Endodermal cell (in vitro differentiated cells): ENCODE data around the gene GTPBP2. TPM values are rescaled to one million over a fixed set of nuclear protein-coding genes. Genes with fewer than 3 reads are reported as not detected.

ENCODE experiments used
- DNase-seq: peaks from one replicate; pipeline ENCODE4 v3.0.0-alpha.2; 2017
- H3K27ac ChIP-seq: 2 replicates; pipeline ENCODE4 v1.5.1; 2013; ENCODE audit warnings: mild to moderate bottlenecking, low read depth, low read length, moderate library complexity
- H3K27me3 ChIP-seq: 2 replicates; pipeline ENCODE4 v1.6.1; 2013; ENCODE audit warnings: mild to moderate bottlenecking, low read length, moderate library complexity; ENCODE audit not compliant: insufficient read depth, control insufficient read depth, poor library complexity, severe bottlenecking
- H3K36me3 ChIP-seq: 2 replicates; pipeline ENCODE4 v1.7.0; 2013; ENCODE audit warnings: mild to moderate bottlenecking, low read length, moderate library complexity; ENCODE audit not compliant: control insufficient read depth, insufficient read depth
- H3K4me1 ChIP-seq: one replicate; pipeline ENCODE4 v1.7.0; 2013; ENCODE audit warnings: low read length; ENCODE audit not compliant: control insufficient read depth, insufficient read depth
- H3K4me3 ChIP-seq: 2 replicates; pipeline ENCODE4 v1.5.1; 2013; ENCODE audit warnings: mild to moderate bottlenecking, low read length, moderate library complexity
- H3K9ac ChIP-seq: 2 replicates; pipeline ENCODE4 v1.6.1; 2013; ENCODE audit warnings: mild to moderate bottlenecking, low read length, moderate library complexity; ENCODE audit not compliant: poor library complexity, severe bottlenecking; ENCODE audit errors: extremely low read depth
- H3K9me3 ChIP-seq: 2 replicates; pipeline ENCODE4 v1.6.1; 2013; ENCODE audit warnings: mild to moderate bottlenecking, low read length, moderate library complexity; ENCODE audit not compliant: control insufficient read depth
- H3K27ac Mint-ChIP-seq: 2 replicates; pipeline ENCODE4 v1.8.0; 2020; ENCODE audit warnings: mixed read lengths
- H3K27me3 Mint-ChIP-seq: 2 replicates; pipeline ENCODE4 v1.8.0; 2021; ENCODE audit warnings: mild to moderate bottlenecking, mixed read lengths; ENCODE audit not compliant: insufficient read depth
- H3K36me3 Mint-ChIP-seq: 2 replicates; pipeline ENCODE4 v1.8.0; 2020; ENCODE audit warnings: low read depth, mixed read lengths
- H3K4me1 Mint-ChIP-seq: 2 replicates; pipeline ENCODE4 v1.8.0; 2020; ENCODE audit warnings: mixed read lengths
- H3K4me3 Mint-ChIP-seq: 2 replicates; pipeline ENCODE4 v1.8.0; 2020; ENCODE audit warnings: mild to moderate bottlenecking, moderate library complexity, mixed read lengths
- H3K9me3 Mint-ChIP-seq: 2 replicates; pipeline ENCODE4 v1.8.0; 2020; ENCODE audit warnings: mild to moderate bottlenecking, mixed read lengths
- WGBS, 2 experiments: methylation state at CpG; one replicate each; pipeline versions ENCODE4 v1.1.5 to v1.1.7; 2013; ENCODE audit warnings: missing lambda C conversion rate in 2 of 2, mixed read lengths in 1 of 2; ENCODE audit not compliant: insufficient coverage in 1 of 2, insufficient read length in 1 of 2; 5-methylcytosine and 5-hydroxymethylcytosine counted together
- total RNA-seq, 2 donors: library from RNA; stranded (reverse); fragmentation: NEBNext Ultra II Directional in 1 of 2; extraction: Animal tissue kit (Norgen Biotek cat#: 25700) in 1 of 2; gene quantifications; 2 replicates in 1 of 2; 3 replicates in 1 of 2; pipeline ENCODE4 v1.2.1, GENCODE V29; 2021
- TF ChIP-seq, protein P1 (sequence below): fragments of 200-600 bp; sonication (generic); conservative IDR thresholded peaks from 2 replicates; pipeline ENCODE4 v1.5.0; 2021; ENCODE audit warnings: antibody characterized with exemption, mild to moderate bottlenecking

GTPBP2 gene
- total RNA-seq, 2 donors from 2014 or later, result 87.9 to 90.6 TPM

DNA sequence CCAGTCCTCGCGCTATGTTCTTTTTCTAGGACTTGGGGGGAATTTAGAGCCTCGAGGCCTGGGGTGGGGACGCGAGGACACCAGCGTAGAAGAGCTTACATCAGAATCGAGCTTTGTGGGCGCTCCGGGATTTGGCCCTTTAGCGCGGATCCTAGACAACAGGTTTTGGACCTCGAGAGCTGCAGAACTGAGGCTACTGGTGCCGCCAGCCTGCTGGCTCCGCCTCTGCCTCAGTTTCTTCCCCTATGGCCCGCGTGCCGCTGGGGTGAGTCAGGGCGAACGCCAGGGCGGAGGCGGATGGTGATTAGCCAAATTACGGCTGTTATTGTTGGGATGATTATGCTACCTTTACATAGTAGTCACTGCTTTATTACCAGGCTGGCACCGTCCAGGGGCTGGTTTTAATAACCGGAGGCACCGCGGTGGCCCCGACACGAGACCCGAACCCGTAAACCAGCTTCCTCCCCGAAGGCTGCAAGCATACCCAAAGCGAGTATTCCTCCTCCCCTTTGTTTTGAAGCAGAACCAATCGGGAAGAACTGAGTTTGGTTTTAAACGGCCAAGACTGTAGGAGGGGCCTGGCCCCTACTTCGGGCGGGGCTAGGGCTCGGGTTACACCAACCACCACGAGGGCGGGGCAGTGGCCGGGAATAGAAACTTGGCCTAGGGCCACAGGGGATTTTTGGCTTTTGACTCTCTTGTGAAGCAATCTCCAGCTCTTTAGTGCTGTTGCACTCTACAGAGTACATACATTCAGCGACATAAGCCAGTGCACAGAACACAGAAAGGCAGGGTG lies 639 bp upstream of the GTPBP2 start:
- peak; percentile 97 for DNase-seq
- Mint-ChIP-seq H3K36me3 (peaks cover 24% of the 10 kb centered on the region), H3K9me3 (no peaks in the 10 kb centered on the region), H3K27me3 (no peaks in the 10 kb centered on the region), H3K4me3 (peak overlapping the region; percentile 80), H3K27ac (peak overlapping the region; percentile 99), H3K4me1 (peaks cover 29% of the 10 kb centered on the region)
- Histone ChIP-seq H3K27ac (peak overlapping the region; percentile 98), H3K9me3 (no peaks in the 10 kb centered on the region), H3K9ac (peak overlapping the region; percentile 95), H3K36me3 (peaks cover 25% of the 10 kb centered on the region), H3K4me3 (peak overlapping the region; percentile 95), H3K4me1 (no peaks in the 10 kb centered on the region), H3K27me3 (no peaks in the 10 kb centered on the region)
- TF ChIP-seq, protein P1, sequence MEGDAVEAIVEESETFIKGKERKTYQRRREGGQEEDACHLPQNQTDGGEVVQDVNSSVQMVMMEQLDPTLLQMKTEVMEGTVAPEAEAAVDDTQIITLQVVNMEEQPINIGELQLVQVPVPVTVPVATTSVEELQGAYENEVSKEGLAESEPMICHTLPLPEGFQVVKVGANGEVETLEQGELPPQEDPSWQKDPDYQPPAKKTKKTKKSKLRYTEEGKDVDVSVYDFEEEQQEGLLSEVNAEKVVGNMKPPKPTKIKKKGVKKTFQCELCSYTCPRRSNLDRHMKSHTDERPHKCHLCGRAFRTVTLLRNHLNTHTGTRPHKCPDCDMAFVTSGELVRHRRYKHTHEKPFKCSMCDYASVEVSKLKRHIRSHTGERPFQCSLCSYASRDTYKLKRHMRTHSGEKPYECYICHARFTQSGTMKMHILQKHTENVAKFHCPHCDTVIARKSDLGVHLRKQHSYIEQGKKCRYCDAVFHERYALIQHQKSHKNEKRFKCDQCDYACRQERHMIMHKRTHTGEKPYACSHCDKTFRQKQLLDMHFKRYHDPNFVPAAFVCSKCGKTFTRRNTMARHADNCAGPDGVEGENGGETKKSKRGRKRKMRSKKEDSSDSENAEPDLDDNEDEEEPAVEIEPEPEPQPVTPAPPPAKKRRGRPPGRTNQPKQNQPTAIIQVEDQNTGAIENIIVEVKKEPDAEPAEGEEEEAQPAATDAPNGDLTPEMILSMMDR, result no peak
- WGBS, 2 experiments, result 0% methylated on average over 21 to 41 of the region's 41 CpGs

DNA sequence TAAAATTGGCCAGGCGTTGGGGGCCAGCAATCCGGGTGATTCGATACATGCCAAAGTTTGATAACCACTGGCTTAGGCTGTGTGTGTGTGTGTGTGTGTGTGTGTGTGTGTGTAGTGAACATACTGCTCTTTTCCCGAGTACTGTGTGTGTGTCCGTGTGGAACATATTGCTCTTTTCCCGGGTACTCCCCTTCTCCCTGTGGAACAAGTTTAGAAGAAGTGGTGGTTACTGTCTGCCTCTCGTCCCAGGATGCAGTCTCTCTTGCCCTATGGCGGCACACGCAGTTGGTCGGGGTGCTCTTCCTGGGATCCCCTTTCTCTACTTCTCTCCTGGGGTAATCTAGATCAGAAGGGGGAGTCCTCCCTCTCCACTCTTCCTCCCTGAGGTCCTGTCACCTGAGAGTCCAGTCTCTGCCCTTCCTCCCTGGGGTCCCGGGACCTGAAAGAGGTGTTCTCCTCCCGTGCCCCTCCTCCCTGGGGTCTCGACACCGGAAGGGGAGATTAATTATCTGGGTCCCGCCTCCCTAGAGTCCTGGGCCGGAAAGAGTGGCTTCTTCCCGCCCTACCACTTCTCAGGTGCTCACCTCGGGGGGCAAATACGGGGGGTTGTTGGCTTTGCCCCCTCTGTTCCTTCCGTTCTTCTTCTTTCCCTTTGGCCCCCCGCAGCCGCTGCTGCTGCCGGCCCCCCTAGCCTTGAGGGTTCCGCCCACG lies 516 bp downstream of the GTPBP2 start:
- Mint-ChIP-seq H3K9me3 (no peaks in the 10 kb centered on the region), H3K4me1 (peaks cover 29% of the 10 kb centered on the region), H3K36me3 (peaks cover 33% of the 10 kb centered on the region), H3K27ac (peak overlapping the region; percentile 93), H3K4me3 (peak overlapping the region; percentile 80), H3K27me3 (no peaks in the 10 kb centered on the region)
- Histone ChIP-seq H3K36me3 (peaks cover 36% of the 10 kb centered on the region), H3K27me3 (no peaks in the 10 kb centered on the region), H3K9me3 (no peaks in the 10 kb centered on the region), H3K4me3 (peak overlapping the region; percentile 99), H3K9ac (peak overlapping the region; percentile 71), H3K27ac (peak overlapping the region; percentile 66), H3K4me1 (no peaks in the 10 kb centered on the region)
- 15 to 23% methylated on average over 9 to 25 of the region's 25 CpGs for WGBS, 2 experiments
- peak; percentile 87 for DNase-seq
- TF ChIP-seq, protein P1, result no peak

DNA sequence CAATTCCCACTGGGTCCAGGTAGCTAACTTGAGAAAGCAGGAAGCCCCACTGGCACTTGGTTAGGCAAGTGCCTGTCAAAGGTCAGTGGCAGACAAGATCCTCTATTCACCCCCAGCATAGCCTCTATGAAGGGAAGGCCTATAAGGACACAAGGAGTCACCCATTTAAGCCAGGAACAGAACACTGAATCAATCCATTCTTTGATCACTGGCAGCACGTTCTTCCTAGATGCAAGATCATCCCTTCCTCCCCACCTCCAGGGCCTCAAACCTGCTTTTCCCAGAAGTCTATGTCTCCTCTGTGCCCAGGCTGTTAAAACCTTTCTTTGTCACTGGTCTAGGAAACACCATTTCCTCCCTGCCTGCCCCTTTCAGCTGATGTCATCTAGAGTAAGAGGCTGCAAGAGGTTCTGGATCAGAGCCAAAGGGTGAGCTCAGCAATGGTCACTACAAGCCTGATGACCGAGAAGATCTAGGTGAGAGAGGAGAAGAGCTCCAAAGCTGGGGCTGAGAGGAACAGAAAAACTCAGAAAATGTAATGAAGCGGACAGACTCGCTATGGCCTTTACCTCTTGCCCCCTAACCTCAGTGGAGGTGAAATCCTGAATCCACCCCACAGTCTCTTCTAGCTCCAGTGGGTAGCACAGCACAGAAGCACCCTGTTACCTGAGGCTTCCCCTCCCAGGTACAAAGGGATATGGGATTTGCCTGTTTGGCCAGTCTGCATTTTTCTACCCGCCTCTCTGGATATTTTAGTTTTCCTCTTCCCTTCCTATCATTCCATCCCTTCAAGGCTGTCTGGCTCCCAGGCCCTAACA lies 1.8 kb downstream of the GTPBP2 start:
- Mint-ChIP-seq H3K9me3 (no peaks in the 10 kb centered on the region), H3K36me3 (peaks cover 46% of the 10 kb centered on the region), H3K27me3 (no peaks in the 10 kb centered on the region), H3K27ac (peak overlapping the region; percentile 4), H3K4me3 (peak overlapping the region; percentile 80), H3K4me1 (peaks cover 29% of the 10 kb centered on the region)
- no peak overlapping the region for H3K27ac ChIP-seq
- 89 to 100% methylated on average over 4 to 5 of the region's 5 CpGs for WGBS, 2 experiments
- TF ChIP-seq, protein P1, result no peak
- no peak overlapping the region for H3K9ac ChIP-seq
- no peak for DNase-seq
- H3K36me3 ChIP-seq, result peaks cover 49% of the 10 kb centered on the region
- H3K9me3 ChIP-seq, result no peaks in the 10 kb centered on the region
- no peaks in the 10 kb centered on the region for H3K4me1 ChIP-seq
- H3K27me3 ChIP-seq, result no peaks in the 10 kb centered on the region
- H3K4me3 ChIP-seq, result peak overlapping the region; percentile 25
